Smooth muscle cell (in vitro differentiated cells): ENCODE measurements around the gene RBM33. TPM values are rescaled to one million over a fixed set of nuclear protein-coding genes. Genes with fewer than 3 reads are reported as not detected.

ENCODE experiments used
- DNase-seq: peaks from one replicate; lab custom pipeline; 2025; ENCODE audit not compliant: unreplicated experiment; lab: John Stamatoyannopoulos, UW
- H2AFZ ChIP-seq: fragments of 200-600 bp; sonication (generic); 2 replicates; pipeline ENCODE4 v1.6.0; 2016; ENCODE audit warnings: antibody characterized with exemption, low read depth, mild to moderate bottlenecking
- H3F3A ChIP-seq: fragments of 200-600 bp; sonication (generic); 2 replicates; pipeline ENCODE4 v1.6.0; 2017; ENCODE audit warnings: antibody characterized with exemption, low read depth
- H3K27ac ChIP-seq: fragments of 200-600 bp; sonication (generic); 2 replicates; pipeline ENCODE4 v1.5.1; 2016; ENCODE audit warnings: low read depth, mild to moderate bottlenecking
- H3K27me3 ChIP-seq: fragments of 200-600 bp; sonication (generic); 2 replicates; pipeline ENCODE4 v1.6.1; 2016; ENCODE audit warnings: low read depth, mild to moderate bottlenecking
- H3K36me3 ChIP-seq: fragments of 200-600 bp; sonication (generic); 2 replicates; pipeline ENCODE4 v1.5.1; 2016; ENCODE audit warnings: low read depth
- H3K4me1 ChIP-seq: fragments of 200-600 bp; sonication (generic); 2 replicates; pipeline ENCODE4 v1.5.1; 2016; ENCODE audit warnings: low read depth
- H3K4me2 ChIP-seq: fragments of 200-600 bp; sonication (generic); 2 replicates; pipeline ENCODE4 v1.6.0; 2016; ENCODE audit warnings: mild to moderate bottlenecking
- H3K4me3 ChIP-seq: fragments of 200-600 bp; sonication (generic); 2 replicates; pipeline ENCODE4 v1.5.1; 2016; ENCODE audit warnings: mild to moderate bottlenecking
- H3K79me2 ChIP-seq: fragments of 200-600 bp; sonication (generic); 2 replicates; pipeline ENCODE4 v1.6.0; 2016; ENCODE audit warnings: low read depth, mild to moderate bottlenecking
- H3K9ac ChIP-seq: fragments of 200-600 bp; sonication (generic); 2 replicates; pipeline ENCODE4 v1.6.0; 2016; ENCODE audit warnings: low read depth
- H3K9me3 ChIP-seq: fragments of 200-600 bp; sonication (generic); replicated peaks from 2 replicates; pipeline ENCODE4 v1.5.1; 2016; ENCODE audit warnings: low read depth
- H4K20me1 ChIP-seq: fragments of 200-600 bp; sonication (generic); 2 replicates; pipeline ENCODE4 v1.6.0; 2016; ENCODE audit warnings: low read depth
- CTCF ChIP-seq: fragments of 200-600 bp; sonication (generic); IDR thresholded peaks from 2 replicates; pipeline ENCODE4 v1.5.1; 2017; ENCODE audit warnings: borderline replicate concordance, mild to moderate bottlenecking, antibody characterized with exemption; ENCODE audit not compliant: insufficient read depth, poor library complexity, severe bottlenecking
- WGBS: methylation state at CpG from one replicate; pipeline ENCODE4 v1.1.7; 2016; ENCODE audit warnings: low lambda C conversion rate; 5-methylcytosine and 5-hydroxymethylcytosine counted together
- polyA plus RNA-seq: library from polyadenylated mRNA; unstranded; fragments of >200 nt; fragmentation: Nextera tagmentation; extraction: Ambion mirVana; gene quantifications from 2 replicates; pipeline ENCODE4 v1.2.1, GENCODE V29; 2016
- total RNA-seq: library from RNA; depleted of rRNA; stranded (reverse); fragments of >200 nt; gene quantifications from 2 replicates; pipeline ENCODE4 v1.2.3, GENCODE V29; 2014

The RBM33 gene
- total and polyA plus RNA-seq, 2 experiments from 2014 or later, result 22.5 to 25.3 TPM

- DNase-seq, result no peak
Observed at GRCh38 chr7:155669717-155670505, 25.4 kb downstream of the RBM33 start.

GRCh38 chr7:155670521-155670920 is 26.1 kb downstream of the RBM33 start:
- H3K27ac ChIP-seq, result no peak overlapping the region
- H3K4me2 ChIP-seq, result no peak overlapping the region
- H4K20me1 ChIP-seq, result peaks cover 95% of the 10 kb centered on the region
- no peak overlapping the region for H3K4me3 ChIP-seq
- H3K79me2 ChIP-seq, result peaks cover 77% of the 10 kb centered on the region
- no peak overlapping the region for H2AFZ ChIP-seq
- no peaks in the 10 kb centered on the region for H3K27me3 ChIP-seq
- H3F3A ChIP-seq, result peaks cover 7% of the 10 kb centered on the region
- H3K9ac ChIP-seq, result no peak overlapping the region
- no peaks in the 10 kb centered on the region for H3K9me3 ChIP-seq
- no peaks in the 10 kb centered on the region for H3K36me3 ChIP-seq
- DNase-seq, result no peak
- peaks cover 5% of the 10 kb centered on the region for H3K4me1 ChIP-seq
- no peak for TF ChIP-seq CTCF
- 77% methylated on average over 5 of the region's 5 CpGs for WGBS

More at GRCh38 chr7:155669717-155670505, 25.4 kb downstream of the RBM33 start:
- Histone ChIP-seq H3K36me3 (no peaks in the 10 kb centered on the region), H3K4me2 (no peak overlapping the region), H3K9ac (no peak overlapping the region), H3K27me3 (no peaks in the 10 kb centered on the region), H3K27ac (no peak overlapping the region), H3K4me3 (no peak overlapping the region), H3K79me2 (peaks cover 80% of the 10 kb centered on the region), H2AFZ (no peak overlapping the region), H3K4me1 (peaks cover 10% of the 10 kb centered on the region), H4K20me1 (peaks cover 95% of the 10 kb centered on the region), H3F3A (peaks cover 13% of the 10 kb centered on the region), H3K9me3 (no peaks in the 10 kb centered on the region)
- WGBS, result 87% methylated on average over 11 of the region's 11 CpGs
- no peak for TF ChIP-seq CTCF

GRCh38 chr7:155674556-155674955 is 30.1 kb downstream of the RBM33 start:
- no peaks in the 10 kb centered on the region for H3K27me3 ChIP-seq
- peaks cover 73% of the 10 kb centered on the region for H3K79me2 ChIP-seq
- no peaks in the 10 kb centered on the region for H3K36me3 ChIP-seq
- peaks cover 95% of the 10 kb centered on the region for H4K20me1 ChIP-seq
- no peak overlapping the region for H3K4me2 ChIP-seq
- H3K27ac ChIP-seq, result no peak overlapping the region
- DNase-seq, result no peak
- 90% methylated on average over 3 of the region's 3 CpGs for WGBS
- TF ChIP-seq CTCF, result no peak
- H3K9me3 ChIP-seq, result no peaks in the 10 kb centered on the region
- no peak overlapping the region for H2AFZ ChIP-seq
- H3K4me3 ChIP-seq, result no peak overlapping the region
- H3F3A ChIP-seq, result no peaks in the 10 kb centered on the region
- H3K4me1 ChIP-seq, result peaks cover 2% of the 10 kb centered on the region
- H3K9ac ChIP-seq, result no peak overlapping the region

GRCh38 chr7:155676052-155676451 is 31.6 kb downstream of the RBM33 start:
- Histone ChIP-seq H2AFZ (no peak overlapping the region), H3K9ac (no peak overlapping the region), H3K4me2 (no peak overlapping the region), H3K4me3 (no peak overlapping the region), H3F3A (no peaks in the 10 kb centered on the region), H3K4me1 (peaks cover 2% of the 10 kb centered on the region), H3K79me2 (peaks cover 74% of the 10 kb centered on the region), H3K27ac (no peak overlapping the region), H3K36me3 (peaks cover 6% of the 10 kb centered on the region), H3K27me3 (no peaks in the 10 kb centered on the region), H4K20me1 (peaks cover 95% of the 10 kb centered on the region), H3K9me3 (no peaks in the 10 kb centered on the region)
- WGBS, result 86% methylated on average over 8 of the region's 8 CpGs
- no peak for DNase-seq
- TF ChIP-seq CTCF, result no peak
